ENCODE measurements around the gene C17orf50.
"Not testable (repeated sequence)": the region's sequence is repeated elsewhere in the genome, so short reads cannot be mapped to it uniquely, and the experiment has no call there.

Gene C17orf50

DNA sequence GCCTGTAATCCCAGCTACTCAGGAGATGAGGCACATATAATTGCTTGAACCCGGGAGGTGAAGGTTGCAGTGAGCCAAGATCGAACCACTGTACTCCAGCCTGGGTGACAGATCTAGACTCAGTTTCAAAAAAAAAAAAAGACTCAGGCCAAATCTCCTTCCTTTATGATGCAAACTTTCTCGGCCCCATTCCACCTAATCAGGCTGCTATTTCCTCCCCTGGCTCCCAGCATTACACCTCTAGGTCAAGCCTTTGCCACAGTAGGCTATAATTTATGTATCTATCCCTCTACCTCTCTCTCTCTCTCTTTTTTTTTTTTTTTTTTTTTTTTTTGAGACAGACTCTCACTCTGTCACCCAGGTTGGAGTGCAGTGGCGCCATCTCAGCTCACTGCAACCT is 9.1 kb upstream of the C17orf50 start:
- H3K36me3 Mint-ChIP-seq (ENCODE audit: low read depth); H3K4me1 Mint-ChIP-seq (ENCODE audit: low read depth); H3K27ac Mint-ChIP-seq; H3K9me3 Mint-ChIP-seq; DNase-seq (ENCODE audit: low spot score); H3K4me3 Mint-ChIP-seq: not testable (repeated sequence)
- H3K27me3 Mint-ChIP-seq (ENCODE audit: low read depth), result peaks cover 37% of the 10 kb centered on the region

DNA sequence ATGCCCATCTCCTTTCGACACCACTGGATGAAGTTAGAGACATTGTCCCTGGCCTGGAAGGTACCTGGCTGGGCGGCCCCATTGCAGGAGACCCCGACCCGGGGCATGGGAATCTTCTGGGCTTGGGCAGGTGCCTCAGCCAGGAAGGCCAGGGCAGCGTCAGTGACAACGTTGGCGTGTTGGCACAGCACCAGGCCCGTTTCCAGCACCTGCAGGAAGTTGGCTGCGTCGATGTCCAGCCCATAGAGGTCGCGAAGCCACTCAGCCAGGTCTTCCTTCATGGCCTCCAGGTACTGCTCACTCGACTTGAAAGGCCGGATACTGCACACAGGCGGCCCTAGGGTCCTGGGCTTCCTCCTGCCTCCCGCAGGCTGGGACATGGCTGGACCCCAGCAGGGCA is 8.2 kb upstream of the C17orf50 start:
- H3K4me3 Mint-ChIP-seq, result no peak overlapping the region
- no peaks in the 10 kb centered on the region for H3K9me3 Mint-ChIP-seq
- H3K27me3 Mint-ChIP-seq (ENCODE audit: low read depth), result peaks cover 37% of the 10 kb centered on the region
- DNase-seq (ENCODE audit: low spot score), result no peak
- no peak overlapping the region for H3K27ac Mint-ChIP-seq
- peaks cover 7% of the 10 kb centered on the region for H3K4me1 Mint-ChIP-seq (ENCODE audit: low read depth)
- H3K36me3 Mint-ChIP-seq (ENCODE audit: low read depth), result no peaks in the 10 kb centered on the region

GRCh38 chr17:35752945-35753764 is 7.5 kb upstream of the C17orf50 start, which contains the start of gene GAS2L2:
GAS2L2 (minus strand) TSS chr17:35753239; CDS start chr17:35752850, 389 bp downstream.
- no peak within 1 kb of the TSS for H3K4me3 Mint-ChIP-seq
- no peak within 1 kb of the TSS for H3K27ac Mint-ChIP-seq
- H3K36me3 Mint-ChIP-seq (ENCODE audit: low read depth), result no peaks in the 10 kb centered on the region
- H3K27me3 Mint-ChIP-seq (ENCODE audit: low read depth), result peaks cover 37% of the 10 kb centered on the region
- H3K9me3 Mint-ChIP-seq, result no peaks in the 10 kb centered on the region
- peaks cover 7% of the 10 kb centered on the region for H3K4me1 Mint-ChIP-seq (ENCODE audit: low read depth)
- no peak for DNase-seq (ENCODE audit: low spot score)

GRCh38 chr17:35757243-35757642 is 3.4 kb upstream of the C17orf50 start:
- peaks cover 9% of the 10 kb centered on the region for H3K27me3 Mint-ChIP-seq (ENCODE audit: low read depth)
- H3K9me3 Mint-ChIP-seq, result no peaks in the 10 kb centered on the region
- no peak for DNase-seq (ENCODE audit: low spot score)
- H3K4me1 Mint-ChIP-seq (ENCODE audit: low read depth), result no peaks in the 10 kb centered on the region
- H3K4me3 Mint-ChIP-seq, result no peak overlapping the region
- no peak overlapping the region for H3K27ac Mint-ChIP-seq
- no peaks in the 10 kb centered on the region for H3K36me3 Mint-ChIP-seq (ENCODE audit: low read depth)

DNA sequence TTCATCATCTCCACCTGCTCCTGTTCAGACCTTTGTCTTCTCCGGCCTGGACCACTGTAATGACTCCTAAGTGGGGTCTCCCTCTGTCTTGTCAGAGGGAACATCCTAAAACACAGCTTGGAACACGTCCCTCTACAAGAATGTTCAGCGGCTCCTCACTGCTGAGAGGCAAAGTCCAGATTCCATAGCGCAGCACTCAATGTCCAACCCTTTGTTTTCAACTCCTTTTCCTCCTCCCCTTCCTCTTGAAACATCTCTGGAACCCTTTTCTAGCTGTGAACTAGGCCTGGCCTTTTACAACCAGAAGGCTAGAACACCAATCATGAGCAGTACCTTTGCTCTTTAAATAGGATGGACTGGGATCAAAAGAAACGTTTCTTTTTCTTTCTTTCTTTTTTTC is 914 bp downstream of the C17orf50 start:
- Mint-ChIP-seq H3K4me3 (no peak overlapping the region), H3K4me1 (ENCODE audit: low read depth) (peaks cover 7% of the 10 kb centered on the region)

DNA sequence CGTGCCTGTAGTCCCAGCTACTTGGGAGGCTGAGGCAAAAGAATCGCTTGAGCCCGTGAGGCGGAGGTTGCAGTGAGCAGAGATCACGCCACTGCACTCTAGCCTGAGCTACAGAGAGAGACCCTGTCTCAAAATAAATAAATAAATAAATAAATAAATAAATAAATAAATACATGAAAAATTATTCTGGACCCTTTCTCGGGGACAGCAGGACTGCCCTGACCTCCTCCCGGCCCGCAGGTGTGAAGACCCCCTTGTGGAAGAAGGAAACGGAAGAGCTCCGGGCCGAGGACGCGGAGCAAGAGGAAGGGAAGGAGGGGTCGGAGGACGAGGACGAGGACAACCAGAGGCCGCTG is 3.1 kb downstream of the C17orf50 start:
- Mint-ChIP-seq H3K36me3 (ENCODE audit: low read depth) (no peaks in the 10 kb centered on the region), H3K4me3 (peak overlapping the region; percentile 88), H3K9me3 (no peaks in the 10 kb centered on the region), H3K4me1 (ENCODE audit: low read depth) (peaks cover 7% of the 10 kb centered on the region), H3K27me3 (ENCODE audit: low read depth) (peaks cover 7% of the 10 kb centered on the region), H3K27ac (no peak overlapping the region)
- DNase-seq (ENCODE audit: low spot score), result no peak

More for the DNA sequence above, 914 bp downstream of the C17orf50 start:
- Mint-ChIP-seq H3K9me3 (no peaks in the 10 kb centered on the region), H3K36me3 (ENCODE audit: low read depth) (no peaks in the 10 kb centered on the region), H3K27me3 (ENCODE audit: low read depth) (peaks cover 6% of the 10 kb centered on the region), H3K27ac (no peak overlapping the region)
- no peak for DNase-seq (ENCODE audit: low spot score)

DNA sequence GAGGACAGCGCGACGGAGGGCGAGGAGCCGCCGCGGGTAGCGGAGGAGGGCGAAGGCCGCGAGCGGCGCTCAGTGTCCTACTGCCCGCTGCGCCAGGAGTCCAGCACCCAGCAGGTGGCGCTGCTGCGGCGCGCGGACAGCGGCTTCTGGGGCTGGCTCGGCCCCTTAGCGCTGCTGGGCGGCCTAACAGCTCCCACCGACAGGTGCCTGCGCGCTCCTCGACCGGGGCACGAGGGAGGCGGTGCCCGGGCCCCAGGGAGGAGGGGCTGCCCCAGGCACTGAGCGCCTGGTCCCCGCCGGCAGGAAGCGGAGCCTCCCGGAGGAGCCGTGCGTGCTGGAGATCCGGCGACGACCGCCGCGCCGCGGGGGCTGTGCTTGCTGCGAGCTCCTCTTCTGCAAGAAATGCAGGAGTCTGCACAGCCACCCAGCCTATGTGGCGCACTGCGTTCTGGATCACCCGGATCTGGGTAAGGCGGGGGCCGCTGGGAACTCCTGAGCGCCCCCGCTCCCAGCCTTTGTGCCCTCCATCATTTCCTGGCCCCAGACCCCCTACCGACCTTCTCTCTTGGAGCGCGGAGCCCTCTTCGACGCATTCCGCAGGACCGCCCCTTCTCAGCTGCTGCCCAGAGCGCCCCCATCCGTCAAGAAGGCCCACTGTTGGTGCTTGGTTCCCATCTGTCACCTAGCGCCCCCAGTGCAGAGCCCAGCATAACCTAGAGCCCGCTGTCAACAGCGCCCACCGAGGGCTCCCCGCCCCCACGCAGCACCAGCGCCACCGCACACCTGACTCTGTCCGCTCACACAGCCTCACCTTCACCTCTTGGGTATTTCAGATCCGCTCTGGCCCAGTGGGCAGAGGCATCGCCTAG is 3.7 kb downstream of the C17orf50 start:
- Mint-ChIP-seq H3K27ac (peak overlapping the region; percentile 84), H3K9me3 (no peaks in the 10 kb centered on the region), H3K4me3 (peak overlapping the region; percentile 88), H3K36me3 (ENCODE audit: low read depth) (no peaks in the 10 kb centered on the region), H3K4me1 (ENCODE audit: low read depth) (peaks cover 7% of the 10 kb centered on the region), H3K27me3 (ENCODE audit: low read depth) (peaks cover 9% of the 10 kb centered on the region)
- DNase-seq (ENCODE audit: low spot score), result peak; percentile 91

- no peaks in the 10 kb centered on the region for H3K36me3 Mint-ChIP-seq (ENCODE audit: low read depth)
- peaks cover 7% of the 10 kb centered on the region for H3K4me1 Mint-ChIP-seq (ENCODE audit: low read depth)
- DNase-seq (ENCODE audit: low spot score), result no peak
- H3K27ac Mint-ChIP-seq, result no peak overlapping the region
- peak overlapping the region; percentile 88 for H3K4me3 Mint-ChIP-seq
- peaks cover 10% of the 10 kb centered on the region for H3K27me3 Mint-ChIP-seq (ENCODE audit: low read depth)
- no peaks in the 10 kb centered on the region for H3K9me3 Mint-ChIP-seq
Observed at GRCh38 chr17:35765086-35765710, 4.5 kb downstream of the C17orf50 start.

GRCh38 chr17:35765756-35766488 is 5.2 kb downstream of the C17orf50 start:
- Mint-ChIP-seq H3K4me3 (no peak overlapping the region), H3K9me3 (no peaks in the 10 kb centered on the region), H3K4me1 (ENCODE audit: low read depth) (peaks cover 7% of the 10 kb centered on the region), H3K36me3 (ENCODE audit: low read depth) (no peaks in the 10 kb centered on the region), H3K27me3 (ENCODE audit: low read depth) (peaks cover 10% of the 10 kb centered on the region), H3K27ac (no peak overlapping the region)
- no peak for DNase-seq (ENCODE audit: low spot score)

DNA sequence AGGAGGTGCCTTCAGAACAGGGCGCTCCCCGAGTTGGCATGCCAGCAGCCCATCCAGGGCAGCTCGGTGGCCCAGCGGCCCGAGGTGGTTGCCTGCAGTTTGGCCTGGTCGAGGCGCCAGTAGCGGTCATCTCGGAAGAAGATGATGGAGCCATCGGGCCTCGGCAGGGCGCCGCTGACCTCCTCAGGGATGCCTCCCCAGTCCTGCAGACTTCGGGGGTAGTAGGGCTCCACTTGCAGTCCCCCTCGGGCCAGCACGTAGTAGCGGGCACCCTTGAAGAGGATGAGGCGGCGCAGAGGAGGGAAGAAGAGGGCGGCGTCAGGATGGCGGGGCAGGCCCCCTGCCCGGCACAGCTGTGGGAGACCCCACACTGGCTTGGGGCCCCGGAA is 5.8 kb downstream of the C17orf50 start:
- H3K9me3 Mint-ChIP-seq, result no peaks in the 10 kb centered on the region
- peaks cover 7% of the 10 kb centered on the region for H3K4me1 Mint-ChIP-seq (ENCODE audit: low read depth)

GRCh38 chr17:35766903-35767510 is 6.3 kb downstream of the C17orf50 start:
- peaks cover 13% of the 10 kb centered on the region for H3K27me3 Mint-ChIP-seq (ENCODE audit: low read depth)
- DNase-seq (ENCODE audit: low spot score), result no peak
- no peaks in the 10 kb centered on the region for H3K9me3 Mint-ChIP-seq
- peaks cover 7% of the 10 kb centered on the region for H3K4me1 Mint-ChIP-seq (ENCODE audit: low read depth)
- H3K27ac Mint-ChIP-seq, result no peak overlapping the region
- H3K36me3 Mint-ChIP-seq (ENCODE audit: low read depth), result no peaks in the 10 kb centered on the region
- H3K4me3 Mint-ChIP-seq, result no peak overlapping the region

More for the DNA sequence above, 5.8 kb downstream of the C17orf50 start:
- Mint-ChIP-seq H3K27ac (no peak overlapping the region), H3K4me3 (no peak overlapping the region), H3K27me3 (ENCODE audit: low read depth) (peaks cover 10% of the 10 kb centered on the region), H3K36me3 (ENCODE audit: low read depth) (no peaks in the 10 kb centered on the region)
- no peak for DNase-seq (ENCODE audit: low spot score)

- peaks cover 6% of the 10 kb centered on the region for H3K4me1 Mint-ChIP-seq (ENCODE audit: low read depth)
- H3K27ac Mint-ChIP-seq, result no peak overlapping the region
- H3K4me3 Mint-ChIP-seq, result no peak overlapping the region
- H3K27me3 Mint-ChIP-seq (ENCODE audit: low read depth), result peaks cover 19% of the 10 kb centered on the region
- no peak for DNase-seq (ENCODE audit: low spot score)
- H3K36me3 Mint-ChIP-seq (ENCODE audit: low read depth), result no peaks in the 10 kb centered on the region
- H3K9me3 Mint-ChIP-seq, result no peaks in the 10 kb centered on the region
Observed at GRCh38 chr17:35768797-35769196, 8.1 kb downstream of the C17orf50 start.

- Mint-ChIP-seq H3K4me3 (no peak overlapping the region), H3K9me3 (no peaks in the 10 kb centered on the region), H3K4me1 (ENCODE audit: low read depth) (peaks cover 1% of the 10 kb centered on the region), H3K27ac (no peak overlapping the region), H3K36me3 (ENCODE audit: low read depth) (no peaks in the 10 kb centered on the region), H3K27me3 (ENCODE audit: low read depth) (peaks cover 19% of the 10 kb centered on the region)
- DNase-seq (ENCODE audit: low spot score), result no peak
Observed at GRCh38 chr17:35769895-35770486, 9.3 kb downstream of the C17orf50 start.
